Keratinocyte (primary cell): Measurements from ENCODE around the gene YLPM1.

Source experiments
- CTCF ChIP-seq, 3 experiments: IDR thresholded peaks in 1 of 3; conservative IDR thresholded peaks in 1 of 3; optimal IDR thresholded peaks in 1 of 3; 2 replicates in 2 of 3; 3 replicates in 1 of 3; pipeline versions ENCODE3 to v1.5.1; 2011; ENCODE audit warnings: low read length in 3 of 3, mild to moderate bottlenecking in 3 of 3, moderate library complexity in 2 of 3, control low read depth in 1 of 3, inconsistent platforms in 1 of 3; ENCODE audit not compliant: insufficient read depth in 2 of 3; ENCODE audit errors: extremely low read depth in 1 of 3
- EZH2 ChIP-seq: IDR thresholded peaks from one replicate; pipeline ENCODE4 v1.6.1; 2012; ENCODE audit warnings: inconsistent platforms, mild to moderate bottlenecking, low read length, moderate library complexity

- TF ChIP-seq CTCF (optimal IDR thresholded peaks at IDR 0.05 in 1 of 3, IDR thresholded peaks at IDR 0.05 in 1 of 3, conservative IDR thresholded peaks at IDR 0.05 in 1 of 3; ENCODE audit: extremely low read depth in 1 of 3, insufficient read depth in 2 of 3, low read length in 3 of 3) (no peak), EZH2 (no peak)
These were observed 36.6 kb downstream of the YLPM1 start for GRCh38 chr14:74799765-74800164.
